Fibroblast of skin of abdomen (primary cell): Measurements from ENCODE around the gene SLC2A11.

Source experiments
- DNase-seq: peaks from one replicate; pipeline ENCODE4 v3.0.0-alpha.2; 2013

SLC2A11 gene

GRCh38 chr22:23832226-23833016 lies 25.3 kb upstream of the SLC2A11 start:
- DNase-seq: no peak

GRCh38 chr22:23833017-23833751 lies 24.5 kb upstream of the SLC2A11 start:
- no peak for DNase-seq

GRCh38 chr22:23833911-23834317 lies 23.8 kb upstream of the SLC2A11 start:
- DNase-seq: no peak

GRCh38 chr22:23834406-23834792 lies 23.3 kb upstream of the SLC2A11 start:
- no peak for DNase-seq

GRCh38 chr22:23834793-23835483 lies 22.7 kb upstream of the SLC2A11 start:
- no peak for DNase-seq

GRCh38 chr22:23835484-23836144 lies 22.1 kb upstream of the SLC2A11 start:
- no peak for DNase-seq

GRCh38 chr22:23836281-23836680 lies 21.4 kb upstream of the SLC2A11 start:
- no peak for DNase-seq

- no peak for DNase-seq
These were observed 20.8 kb upstream of the SLC2A11 start for GRCh38 chr22:23836692-23837495.

- no peak for DNase-seq
These were observed 20.2 kb upstream of the SLC2A11 start for GRCh38 chr22:23837496-23837859.

- no peak for DNase-seq
These were observed 19.6 kb upstream of the SLC2A11 start for GRCh38 chr22:23837911-23838680.

GRCh38 chr22:23838681-23839468 lies 18.8 kb upstream of the SLC2A11 start, which contains the start of gene DERL3:
DERL3 (minus strand) TSS chr22:23839006; CDS start chr22:23838987, 19 bp downstream.
- peak; percentile 96 for DNase-seq

GRCh38 chr22:23840026-23840425 lies 17.6 kb upstream of the SLC2A11 start:
- no peak for DNase-seq

- DNase-seq: no peak
These were observed 16.4 kb upstream of the SLC2A11 start for GRCh38 chr22:23841292-23841691.

- no peak for DNase-seq
These were observed 15.8 kb upstream of the SLC2A11 start for GRCh38 chr22:23841736-23842445.

- no peak for DNase-seq
These were observed 15.1 kb upstream of the SLC2A11 start for GRCh38 chr22:23842599-23842998.

- DNase-seq: no peak
These were observed 12.9 kb upstream of the SLC2A11 start for GRCh38 chr22:23844739-23845202.

GRCh38 chr22:23845265-23846080 lies 12.2 kb upstream of the SLC2A11 start:
- DNase-seq: no peak

GRCh38 chr22:23846081-23846469 lies 11.6 kb upstream of the SLC2A11 start:
- DNase-seq: no peak
